Testis (tissue), 3 donors: ENCODE results near the gene ZBTB46. TPM values are rescaled to one million over a fixed set of nuclear protein-coding genes. Genes with fewer than 3 reads are reported as not detected.

Source experiments
- DNase-seq: peaks from one replicate; pipeline ENCODE4 v3.0.0-alpha.2; 2019
- H3K27ac ChIP-seq, 2 donors: fragments of 200-600 bp; sonication (generic); one replicate each; pipeline ENCODE4 v1.5.1; 2019
- H3K27me3 ChIP-seq: fragments of 200-600 bp; sonication (generic); one replicate; pipeline ENCODE4 v1.5.1; 2019
- H3K36me3 ChIP-seq: fragments of 200-600 bp; sonication (generic); one replicate; pipeline ENCODE4 v1.5.1; 2017; ENCODE audit warnings: low read depth; ENCODE audit errors: missing control alignments
- H3K4me1 ChIP-seq: fragments of 200-600 bp; sonication (generic); one replicate; pipeline ENCODE4 v1.5.1; 2019
- H3K4me3 ChIP-seq, 2 donors: fragments of 200-600 bp; sonication (generic); one replicate each; pipeline ENCODE4 v1.5.1; 2017 to 2019
- H3K9me3 ChIP-seq: fragments of 200-600 bp; sonication (generic); one replicate; pipeline ENCODE4 v1.5.1; 2017
- POLR2A ChIP-seq: fragments of 450-650 bp; IDR thresholded peaks from one replicate; pipeline ENCODE4 v1.6.1; 2017; ENCODE audit warnings: antibody characterized with exemption, mild to moderate bottlenecking, moderate library complexity
- WGBS, 2 donors: methylation state at CpG; one replicate each; pipeline ENCODE4 v1.1.5; 2018; 5-methylcytosine and 5-hydroxymethylcytosine counted together
- intact Hi-C: fragments of 100-400 bp; cut with DNase I; formaldehyde crosslinking; loops from one replicate; pipeline ENCODE4 v1.15.1; 2023; ENCODE audit warnings: low total_unique reads
- polyA plus RNA-seq: library from polyadenylated mRNA; stranded (reverse); fragments of 350-450 nt; fragmentation: Illumina TruSeq; extraction: RNeasy Lipid Tissue Mini Kit (QIAGEN cat#74804); gene quantifications from one replicate; pipeline ENCODE4 v1.2.3, GENCODE V29; 2014; ENCODE audit warnings: low read depth, low replicate concordance; ENCODE audit not compliant: insufficient read depth
- total RNA-seq, 2 donors: library from RNA; depleted of rRNA; stranded (reverse); fragments of >200 nt; gene quantifications; one replicate each; pipeline ENCODE4 v1.2.3, GENCODE V29; 2016
- TF ChIP-seq, protein P1 (sequence below), 3 experiments: fragments of 450-650 bp in 2 of 3; fragments of 200-600 bp in 1 of 3; sonication (generic) in 1 of 3; IDR thresholded peaks; one replicate each; pipeline ENCODE4 v1.5.1; 2016 to 2019; ENCODE audit warnings: antibody characterized with exemption in 3 of 3, mild to moderate bottlenecking in 2 of 3, moderate library complexity in 1 of 3

ZBTB46 gene
- total and polyA plus RNA-seq, 3 donors from 2014 or later: 5.2 to 15.4 (median 12.5) TPM

- intact Hi-C loops: no loop called here
- H3K4me1 ChIP-seq: peaks cover 32% of the 10 kb centered on the region
- TF ChIP-seq, protein P1, sequence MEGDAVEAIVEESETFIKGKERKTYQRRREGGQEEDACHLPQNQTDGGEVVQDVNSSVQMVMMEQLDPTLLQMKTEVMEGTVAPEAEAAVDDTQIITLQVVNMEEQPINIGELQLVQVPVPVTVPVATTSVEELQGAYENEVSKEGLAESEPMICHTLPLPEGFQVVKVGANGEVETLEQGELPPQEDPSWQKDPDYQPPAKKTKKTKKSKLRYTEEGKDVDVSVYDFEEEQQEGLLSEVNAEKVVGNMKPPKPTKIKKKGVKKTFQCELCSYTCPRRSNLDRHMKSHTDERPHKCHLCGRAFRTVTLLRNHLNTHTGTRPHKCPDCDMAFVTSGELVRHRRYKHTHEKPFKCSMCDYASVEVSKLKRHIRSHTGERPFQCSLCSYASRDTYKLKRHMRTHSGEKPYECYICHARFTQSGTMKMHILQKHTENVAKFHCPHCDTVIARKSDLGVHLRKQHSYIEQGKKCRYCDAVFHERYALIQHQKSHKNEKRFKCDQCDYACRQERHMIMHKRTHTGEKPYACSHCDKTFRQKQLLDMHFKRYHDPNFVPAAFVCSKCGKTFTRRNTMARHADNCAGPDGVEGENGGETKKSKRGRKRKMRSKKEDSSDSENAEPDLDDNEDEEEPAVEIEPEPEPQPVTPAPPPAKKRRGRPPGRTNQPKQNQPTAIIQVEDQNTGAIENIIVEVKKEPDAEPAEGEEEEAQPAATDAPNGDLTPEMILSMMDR (IDR thresholded peaks at IDR 0.05): peak in 1 of 3 experiments; percentile 25
- no peak for TF ChIP-seq POLR2A
- H3K9me3 ChIP-seq: no peaks in the 10 kb centered on the region
- peak; percentile 93 for DNase-seq
- WGBS, 2 donors: 1% methylated on average over 21 of the region's 29 CpGs; no CpG with 5 or more reads in 1 of the 2 donors
- H3K27ac ChIP-seq: peak overlapping the region; percentile 92 to 96
- H3K27me3 ChIP-seq: no peaks in the 10 kb centered on the region
- peak overlapping the region; percentile 68 to 85 for H3K4me3 ChIP-seq
- no peaks in the 10 kb centered on the region for H3K36me3 ChIP-seq
Measured at GRCh38 chr20:63740627-63741353, 90.3 kb downstream of the ZBTB46 start.

DNA sequence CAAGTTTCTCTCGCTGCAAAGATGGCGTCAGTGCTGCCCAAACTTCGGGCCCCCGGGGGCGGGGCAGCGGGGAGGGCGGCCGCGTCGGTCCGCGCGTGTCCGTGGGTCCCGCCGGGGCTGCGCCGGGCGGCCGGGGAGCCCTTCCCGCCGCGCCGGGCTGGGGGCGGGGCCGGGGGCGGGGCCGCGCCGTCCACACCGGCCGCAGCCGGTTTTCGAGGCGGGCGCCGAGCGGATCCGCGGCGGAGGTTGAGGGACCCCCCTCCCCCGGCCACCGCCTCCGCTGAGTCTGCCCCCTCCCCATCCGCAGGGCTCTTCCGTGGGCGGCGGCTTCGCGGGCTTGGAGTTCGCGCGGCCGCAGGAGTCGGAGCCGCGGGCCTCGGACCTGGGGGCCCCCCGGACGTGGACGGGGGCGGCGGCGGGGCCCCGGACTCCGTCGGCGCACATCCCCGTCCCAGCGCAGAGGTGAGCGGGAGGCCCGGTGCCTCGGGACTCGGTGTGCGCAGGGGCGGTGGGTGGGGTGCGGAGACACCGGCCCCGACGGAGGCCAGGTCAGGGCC, 90.9 kb downstream of the ZBTB46 start:
- no peaks in the 10 kb centered on the region for H3K27me3 ChIP-seq
- WGBS, 2 donors: 2% methylated on average over 22 of the region's 80 CpGs; no CpG with 5 or more reads in 1 of the 2 donors
- H3K4me3 ChIP-seq: peak overlapping the region; percentile 68 to 85
- peaks cover 32% of the 10 kb centered on the region for H3K4me1 ChIP-seq
- H3K27ac ChIP-seq: peak overlapping the region; percentile 92 to 96
- no peaks in the 10 kb centered on the region for H3K9me3 ChIP-seq
- no peak for DNase-seq
- TF ChIP-seq, protein P1 (IDR thresholded peaks at IDR 0.05): no peak
- no peak for TF ChIP-seq POLR2A
- intact Hi-C loops: no loop called here
- H3K36me3 ChIP-seq: no peaks in the 10 kb centered on the region

DNA sequence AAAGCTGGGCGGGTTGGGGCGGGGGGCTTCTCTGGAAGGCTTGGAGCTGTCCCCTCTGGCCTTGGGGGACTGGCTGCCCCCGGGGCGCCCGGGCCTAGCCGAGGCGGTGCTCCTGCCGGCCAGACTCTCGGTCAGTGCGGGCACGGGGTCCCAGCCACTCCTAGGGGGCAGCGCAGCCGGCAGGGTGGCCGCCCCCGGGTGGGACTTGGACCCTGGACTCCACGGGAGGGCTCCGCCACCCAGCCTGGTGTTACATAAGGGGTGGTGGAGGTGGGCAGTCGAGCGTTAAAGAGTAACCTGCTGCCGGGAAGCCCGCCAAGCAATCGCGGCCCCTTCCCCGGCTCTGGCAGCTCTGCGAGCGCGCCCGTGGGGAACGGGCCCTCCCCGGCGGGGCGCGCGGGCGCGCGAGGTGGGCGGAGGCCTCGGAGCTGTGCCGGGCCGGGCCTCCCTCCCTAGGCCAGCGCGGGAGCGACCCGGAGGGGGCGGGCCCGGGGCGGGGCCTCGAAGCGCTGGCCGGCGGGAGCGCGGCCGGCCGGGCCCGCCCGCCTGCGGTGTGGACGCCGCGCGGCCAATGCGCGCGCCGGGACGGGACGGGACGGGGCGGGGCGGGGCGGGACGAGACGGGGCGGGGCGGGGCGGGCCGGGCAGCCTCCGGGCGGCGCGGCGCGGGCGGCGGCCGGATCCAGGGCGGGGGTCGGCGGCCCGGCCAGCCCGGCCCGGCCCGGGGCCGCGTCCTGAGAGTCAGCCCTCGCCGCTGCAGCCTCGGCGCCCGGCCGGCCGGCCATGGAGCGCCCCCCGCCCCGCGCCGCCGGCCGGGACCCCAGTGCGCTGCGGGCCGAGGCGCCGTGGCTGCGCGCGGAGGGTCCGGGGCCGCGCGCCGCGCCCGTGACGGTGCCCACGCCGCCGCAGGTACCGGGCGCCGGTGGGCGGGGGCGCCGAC, 91.7 kb downstream of the ZBTB46 start, which contains the start of gene SLC2A4RG:
Gene SLC2A4RG, plus strand, starts transcription at position 647 of the 940 bp plus-strand sequence. Its CDS starts 137 bp downstream, at position 784.
- Histone ChIP-seq H3K27me3 (no peaks in the 10 kb centered on the region), H3K4me3 (peak within 1 kb of the TSS; percentile 68 to 85), H3K9me3 (no peaks in the 10 kb centered on the region), H3K27ac (peak within 1 kb of the TSS; percentile 92 to 96), H3K4me1 (peaks cover 32% of the 10 kb centered on the region), H3K36me3 (no peaks in the 10 kb centered on the region)
- intact Hi-C loops: no loop called here
- TF ChIP-seq, protein P1 (IDR thresholded peaks at IDR 0.05): no peak
- TF ChIP-seq POLR2A: no peak
- WGBS, 2 donors: 2% methylated on average over 96 of the region's 136 CpGs; no CpG with 5 or more reads in 1 of the 2 donors
- peak; percentile 78 for DNase-seq

DNA sequence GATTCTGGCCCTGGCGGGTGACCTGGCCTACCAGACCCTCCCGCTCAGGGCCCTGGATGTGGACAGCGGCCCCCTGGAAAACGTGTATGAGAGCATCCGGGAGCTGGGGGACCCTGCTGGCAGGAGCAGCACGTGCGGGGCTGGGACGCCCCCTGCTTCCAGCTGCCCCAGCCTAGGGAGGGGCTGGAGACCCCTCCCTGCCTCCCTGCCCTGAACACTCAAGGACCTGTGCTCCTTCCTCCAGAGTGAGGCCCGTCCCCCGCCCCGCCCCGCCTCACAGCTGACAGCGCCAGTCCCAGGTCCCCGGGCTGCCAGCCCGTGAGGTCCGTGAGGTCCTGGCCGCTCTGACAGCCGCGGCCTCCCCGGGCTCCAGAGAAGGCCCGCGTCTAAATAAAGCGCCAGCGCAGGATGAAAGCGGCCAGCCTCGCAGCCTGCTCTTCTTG, 92.4 kb downstream of the ZBTB46 start:
- intact Hi-C loops: no loop called here
- Histone ChIP-seq H3K27me3 (no peaks in the 10 kb centered on the region), H3K4me3 (peak overlapping the region in 1 of 2 donors; percentile 64), H3K4me1 (peaks cover 32% of the 10 kb centered on the region), H3K36me3 (no peaks in the 10 kb centered on the region), H3K27ac (peak overlapping the region; percentile 85 to 88), H3K9me3 (no peaks in the 10 kb centered on the region)
- DNase-seq: peak; percentile 67
- TF ChIP-seq, protein P1 (IDR thresholded peaks at IDR 0.05): no peak
- TF ChIP-seq POLR2A: no peak
- WGBS, 2 donors: 16 to 22% methylated on average over 20 of the region's 26 CpGs
